CD14-positive monocyte (primary cell): Measurements from ENCODE around the gene FAM20B. TPM values are rescaled to one million over a fixed set of nuclear protein-coding genes. Genes with fewer than 3 reads are reported as not detected.

Experiments used
- DNase-seq, 3 donors: peaks; one replicate each; pipeline ENCODE4 v3.0.0-alpha.2; 2011 to 2022
- H2AFZ ChIP-seq: 2 replicates; pipeline ENCODE4 v1.6.0; 2012; ENCODE audit warnings: mild to moderate bottlenecking, low read depth, low read length, inconsistent platforms; ENCODE audit not compliant: insufficient read depth, poor library complexity, severe bottlenecking
- H3K27ac ChIP-seq, 2 donors: 1 replicate in 1 of 2; 2 replicates in 1 of 2; pipeline ENCODE4 v1.5.1; 2012 to 2013; ENCODE audit warnings: low read length in 2 of 2, control low read depth in 1 of 2, inconsistent platforms in 1 of 2, low read depth in 1 of 2, mild to moderate bottlenecking in 1 of 2
- H3K27me3 ChIP-seq, 2 donors: one replicate each; pipeline versions ENCODE4 v1.6.0 to v1.6.1; 2011 to 2013; ENCODE audit warnings: low read length in 2 of 2; ENCODE audit not compliant: control insufficient read depth in 2 of 2, insufficient read depth in 2 of 2
- H3K36me3 ChIP-seq, 2 donors: replicated peaks in 1 of 2; 1 replicate in 1 of 2; 2 replicates in 1 of 2; pipeline versions ENCODE4 v1.5.1 to v1.6.1; 2012 to 2013; ENCODE audit warnings: low read length in 2 of 2, control low read depth in 1 of 2, inconsistent platforms in 1 of 2, mild to moderate bottlenecking in 1 of 2; ENCODE audit not compliant: insufficient read depth in 2 of 2, control insufficient read depth in 1 of 2
- H3K4me1 ChIP-seq, 2 donors: 1 replicate in 1 of 2; 2 replicates in 1 of 2; pipeline versions ENCODE4 v1.5.1 to v1.6.1; 2012 to 2013; ENCODE audit warnings: low read length in 2 of 2, control low read depth in 1 of 2, inconsistent platforms in 1 of 2, mild to moderate bottlenecking in 1 of 2, moderate library complexity in 1 of 2; ENCODE audit not compliant: insufficient read depth in 2 of 2, control insufficient read depth in 1 of 2
- H3K4me2 ChIP-seq: replicated peaks from 2 replicates; pipeline ENCODE3; 2012; ENCODE audit warnings: low read length, moderate library complexity, mild to moderate bottlenecking; ENCODE audit not compliant: poor library complexity, severe bottlenecking; ENCODE audit errors: extremely low read depth
- H3K4me3 ChIP-seq, 3 experiments: fragments of 200-600 bp in 1 of 3; sonication (generic) in 1 of 3; replicated peaks in 1 of 3; 1 replicate in 2 of 3; 2 replicates in 1 of 3; pipeline ENCODE4 v1.5.1; 2011 to 2013; ENCODE audit warnings: low read length in 3 of 3, mild to moderate bottlenecking in 3 of 3, control low read depth in 2 of 3, low read depth in 2 of 3, inconsistent platforms in 1 of 3, moderate library complexity in 1 of 3
- H3K79me2 ChIP-seq: 2 replicates; pipeline ENCODE4 v1.6.0; 2012; ENCODE audit warnings: mild to moderate bottlenecking, control low read depth, inconsistent platforms, low read length, moderate library complexity; ENCODE audit not compliant: insufficient read depth
- H3K9ac ChIP-seq: 2 replicates; pipeline ENCODE4 v1.6.0; 2017; ENCODE audit warnings: low read length, mild to moderate bottlenecking; ENCODE audit not compliant: insufficient read depth, poor library complexity, severe bottlenecking
- H3K9me3 ChIP-seq, 2 donors: replicated peaks in 1 of 2; 1 replicate in 1 of 2; 2 replicates in 1 of 2; pipeline versions ENCODE4 v1.5.1 to v1.6.1; 2012 to 2013; ENCODE audit warnings: low read length in 2 of 2, control low read depth in 1 of 2; ENCODE audit not compliant: control insufficient read depth in 1 of 2, insufficient read depth in 1 of 2
- H4K20me1 ChIP-seq: 2 replicates; pipeline ENCODE4 v1.6.0; 2012; ENCODE audit warnings: mild to moderate bottlenecking, low read length, control low read depth, moderate library complexity; ENCODE audit not compliant: insufficient read depth
- H3K27ac Mint-ChIP-seq, 7 donors: one replicate each; pipeline ENCODE4 v1.8.0; 2020; ENCODE audit warnings: mild to moderate bottlenecking in 7 of 7, mixed read lengths in 7 of 7, moderate library complexity in 6 of 7, inconsistent platforms in 2 of 7
- H3K27me3 Mint-ChIP-seq, 3 donors: one replicate each; pipeline ENCODE4 v1.8.0; 2021 to 2022; ENCODE audit warnings: low read depth in 3 of 3, mild to moderate bottlenecking in 3 of 3, mixed read lengths in 3 of 3, moderate library complexity in 3 of 3, inconsistent platforms in 1 of 3
- H3K36me3 Mint-ChIP-seq, 2 donors: one replicate each; pipeline ENCODE4 v1.8.0; 2020; ENCODE audit warnings: mixed read lengths in 2 of 2, inconsistent platforms in 1 of 2, mild to moderate bottlenecking in 1 of 2
- H3K4me1 Mint-ChIP-seq: one replicate; pipeline ENCODE4 v1.8.0; 2020; ENCODE audit warnings: mild to moderate bottlenecking, mixed read lengths
- H3K4me3 Mint-ChIP-seq, 2 donors: one replicate each; pipeline ENCODE4 v1.8.0; 2020; ENCODE audit warnings: mild to moderate bottlenecking in 2 of 2, mixed read lengths in 2 of 2, moderate library complexity in 1 of 2
- H3K9me3 Mint-ChIP-seq, 7 donors: one replicate each; pipeline ENCODE4 v1.8.0; 2020 to 2022; ENCODE audit warnings: mixed read lengths in 7 of 7, mild to moderate bottlenecking in 6 of 7, moderate library complexity in 6 of 7, inconsistent platforms in 2 of 7
- CTCF ChIP-seq: fragments of 200-600 bp; IDR thresholded peaks from one replicate; pipeline ENCODE4 v1.8.0; 2022; ENCODE audit warnings: antibody characterized with exemption, mild to moderate bottlenecking
- WGBS: methylation state at CpG from one replicate; pipeline ENCODE4 v1.1.5; 2013; ENCODE audit warnings: missing lambda C conversion rate; ENCODE audit not compliant: insufficient coverage; 5-methylcytosine and 5-hydroxymethylcytosine counted together
- intact Hi-C, 2 donors: fragments of 100-400 bp; cut with micrococcal nuclease; formaldehyde crosslinking; loops; one replicate each; pipeline versions ENCODE4 v1.15.0 to v1.15.1; 2023
- polyA plus RNA-seq, 3 donors: library from polyadenylated mRNA; depleted of rRNA in 1 of 3; unstranded in 2 of 3; stranded (reverse) in 1 of 3; fragments of 300-500 nt in 2 of 3; fragments of >200 nt in 1 of 3; fragmentation: Illumina TruSeq in 2 of 3; gene quantifications; 1 replicate in 2 of 3; 2 replicates in 1 of 3; pipeline ENCODE4 v1.2.3, GENCODE V29; 2012 to 2021

The FAM20B gene
- polyA plus RNA-seq, 3 donors, result 4.0 to 6.7 (median 4.4) TPM

- no peaks in the 10 kb centered on the region for H3K9me3 ChIP-seq
- peak overlapping the region; percentile 90 for H3K9ac ChIP-seq
- H3K36me3 ChIP-seq, result peaks cover 11 to 24% of the 10 kb centered on the region in 2 donors
- no peaks in the 10 kb centered on the region for H3K27me3 ChIP-seq
- H3K4me3 ChIP-seq, result peak overlapping the region; percentile 68 to 83 (median 77)
- peaks cover 19 to 29% of the 10 kb centered on the region in 2 donors for H3K4me1 ChIP-seq
- peaks cover 53% of the 10 kb centered on the region for H3K79me2 ChIP-seq
- no peak for TF ChIP-seq CTCF
- H3K27ac ChIP-seq, result peak overlapping the region; percentile 91 to 93
- peaks cover 9% of the 10 kb centered on the region for H4K20me1 ChIP-seq
- peak overlapping the region; percentile 88 for H2AFZ ChIP-seq
- Mint-ChIP-seq H3K4me3 (peak overlapping the region; percentile 96 to 98), H3K9me3 (no peaks in the 10 kb centered on the region), H3K36me3 (peaks cover 16 to 33% of the 10 kb centered on the region in 2 donors), H3K4me1 (peaks cover 32% of the 10 kb centered on the region), H3K27ac (peak overlapping the region; percentile 78 to 94 (median 90)), H3K27me3 (peaks cover 0 to 2% (median 0%) of the 10 kb centered on the region in 3 donors)
- intact Hi-C loops, result loop anchor here (5.0 kb wide), 2 partner anchors 210 to 285 kb away; partner anchors contain the start of genes AXDND1 (in 2 of the 2) and SOAT1 (in 2 of the 2)
- WGBS, result under 1% methylated on average over 52 of the region's 52 CpGs
- DNase-seq, result peak; percentile 18 to 25 (median 21)
- peak overlapping the region; percentile 89 for H3K4me2 ChIP-seq
These were observed 56.8 kb downstream of the FAM20B start for GRCh38 chr1:179082333-179082998.

- H3K4me1 Mint-ChIP-seq, result peaks cover 35% of the 10 kb centered on the region
- peaks cover 24 to 34% of the 10 kb centered on the region in 2 donors for H3K4me1 ChIP-seq
- H3K27ac ChIP-seq, result peak overlapping the region; percentile 91 to 93
- peaks cover 0 to 2% (median 0%) of the 10 kb centered on the region in 3 donors for H3K27me3 Mint-ChIP-seq
- peak overlapping the region; percentile 96 to 98 for H3K4me3 Mint-ChIP-seq
- DNase-seq, result peak; percentile 53 to 82 (median 67)
- H3K4me2 ChIP-seq, result peak overlapping the region; percentile 89
- peak overlapping the region; percentile 68 to 83 (median 77) for H3K4me3 ChIP-seq
- H4K20me1 ChIP-seq, result peaks cover 13% of the 10 kb centered on the region
- H3K27ac Mint-ChIP-seq, result peak overlapping the region; percentile 71 to 94 (median 90)
- TF ChIP-seq CTCF, result no peak
- H3K9me3 Mint-ChIP-seq, result no peaks in the 10 kb centered on the region
- 0% methylated on average over 3 of the region's 3 CpGs for WGBS
- no peaks in the 10 kb centered on the region for H3K27me3 ChIP-seq
- H3K36me3 ChIP-seq, result peaks cover 15 to 29% of the 10 kb centered on the region in 2 donors
- peaks cover 16 to 36% of the 10 kb centered on the region in 2 donors for H3K36me3 Mint-ChIP-seq
- H2AFZ ChIP-seq, result peak overlapping the region; percentile 88
- no peaks in the 10 kb centered on the region for H3K9me3 ChIP-seq
- H3K9ac ChIP-seq, result peak overlapping the region; percentile 90
- H3K79me2 ChIP-seq, result peaks cover 58% of the 10 kb centered on the region
- intact Hi-C loops, result loop anchor here (5.0 kb wide), 2 partner anchors 209 to 284 kb away; partner anchors contain the start of genes AXDND1 (in 2 of the 2) and SOAT1 (in 2 of the 2)
These were observed 57.3 kb downstream of the FAM20B start for GRCh38 chr1:179082999-179083335.
